Measurements from ENCODE around the gene HOXA10.

HOXA10 gene

GRCh38 chr7:27128776-27129728, 45.1 kb downstream of the HOXA10 start:
- no peak for DNase-seq (ENCODE audit: low read depth)

DNA sequence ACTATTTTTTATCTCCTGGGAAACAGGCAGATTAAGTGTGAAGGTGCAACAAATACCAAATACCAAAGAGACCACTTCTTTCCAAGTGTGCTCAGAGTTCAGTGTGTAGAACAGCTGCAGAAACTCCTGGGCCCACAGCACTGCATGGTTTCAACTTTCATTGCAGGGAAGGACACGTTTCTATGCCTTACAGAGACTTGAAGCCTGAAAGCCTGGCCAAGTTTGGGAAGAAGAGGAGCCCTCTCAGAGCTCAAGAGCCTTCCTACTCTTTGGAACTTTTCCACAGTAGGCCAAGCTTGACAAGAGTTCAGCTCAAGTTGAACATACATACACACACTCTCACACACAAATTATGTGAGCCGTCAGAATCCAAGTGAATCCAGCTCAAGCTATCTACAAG, 46.1 kb downstream of the HOXA10 start:
- DNase-seq (ENCODE audit: low read depth): no peak

DNA sequence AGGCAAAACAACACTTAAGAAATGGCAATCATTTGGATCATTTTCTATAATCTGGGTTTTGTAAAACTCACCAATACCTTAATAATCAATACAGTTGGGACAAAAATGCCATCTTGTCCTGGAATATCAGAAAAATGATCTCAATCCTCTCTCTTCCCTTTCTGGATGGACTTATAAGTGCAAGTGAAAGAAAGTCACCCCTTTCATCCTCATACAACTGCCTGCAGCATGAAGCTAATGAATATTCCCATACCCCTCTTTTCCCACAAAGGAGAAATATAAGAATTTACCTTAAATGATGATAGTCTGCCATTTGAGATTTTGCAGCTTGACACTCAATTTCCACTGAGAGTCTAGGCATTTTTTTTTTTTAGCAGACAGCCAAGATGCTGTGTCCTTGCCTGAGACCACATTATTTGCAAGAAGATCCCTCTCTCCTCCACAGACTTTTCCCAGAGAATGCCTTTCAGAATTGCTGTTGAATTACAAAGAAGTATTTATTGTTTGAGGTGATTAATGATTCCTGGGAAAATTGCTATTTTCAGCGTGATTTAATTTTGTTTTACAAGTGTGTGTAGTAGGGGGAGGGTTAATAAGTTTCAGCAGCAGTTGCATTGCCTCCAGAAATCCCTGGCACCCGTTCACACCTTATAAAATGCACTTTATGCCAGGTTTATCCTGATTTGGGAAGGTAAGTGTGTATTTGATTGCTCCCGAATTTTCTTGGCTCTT, 47.4 kb downstream of the HOXA10 start:
- DNase-seq (ENCODE audit: low read depth): no peak

DNA sequence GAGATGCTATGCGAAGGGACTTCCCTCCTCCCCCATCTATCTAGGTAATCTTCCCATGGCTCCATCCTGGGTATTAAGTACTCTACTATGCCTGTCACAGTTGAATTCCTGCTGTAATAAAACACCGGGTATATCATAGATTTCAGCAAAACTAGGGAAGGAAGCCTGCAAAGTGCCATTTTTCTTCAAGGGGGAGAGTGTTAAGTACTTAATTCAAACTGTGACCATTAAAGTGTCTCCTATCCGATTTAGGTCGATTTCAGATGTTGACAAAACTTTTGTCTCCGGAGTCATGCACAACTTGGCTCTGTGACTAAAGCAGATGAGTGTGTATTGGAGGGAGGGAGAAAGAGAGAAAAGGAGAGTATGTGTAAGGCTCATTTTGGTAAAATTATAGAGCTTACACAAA, 48.1 kb downstream of the HOXA10 start:
- no peak for DNase-seq (ENCODE audit: low read depth)

DNA sequence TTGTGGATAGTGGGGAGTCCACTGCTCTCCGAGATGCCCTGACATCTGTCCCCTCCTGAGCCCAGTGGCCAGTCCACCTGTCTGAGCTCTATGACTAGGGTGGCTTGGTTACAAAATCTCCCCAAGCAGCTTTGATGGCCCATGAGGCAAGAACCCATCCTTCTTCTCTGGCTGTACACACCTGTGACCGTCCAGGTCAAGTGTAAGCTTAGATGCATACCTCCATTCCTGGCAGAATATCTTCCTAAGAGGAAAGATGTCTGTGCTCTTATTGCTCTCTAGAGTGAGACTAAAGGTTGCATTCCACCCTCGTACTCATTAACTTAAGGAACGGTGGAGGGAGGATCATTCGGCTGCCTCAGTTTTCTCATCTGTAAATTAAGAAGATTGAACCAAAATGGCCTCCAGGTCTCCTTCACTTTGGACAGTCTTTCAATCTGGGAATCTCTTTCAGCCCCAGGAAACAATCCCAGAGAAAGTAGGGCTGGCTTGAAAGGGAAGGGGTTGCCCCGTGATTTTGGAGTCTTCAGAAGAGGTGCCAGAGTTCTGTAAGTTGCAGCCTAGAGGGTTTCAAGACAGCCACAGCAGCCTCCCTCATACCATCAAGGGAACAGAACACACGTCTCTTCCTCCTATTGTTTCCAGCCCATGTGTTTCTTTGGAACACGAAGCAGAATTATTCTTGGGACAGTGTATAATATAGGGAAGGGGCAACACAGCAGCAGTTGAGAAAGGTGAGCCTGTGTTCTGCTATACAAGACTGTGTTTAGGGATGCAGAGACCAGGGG, 49.0 kb downstream of the HOXA10 start:
- no peak for DNase-seq (ENCODE audit: low read depth)

- no peak for DNase-seq (ENCODE audit: low read depth)
These were observed 49.8 kb downstream of the HOXA10 start for GRCh38 chr7:27124096-27124901.

DNA sequence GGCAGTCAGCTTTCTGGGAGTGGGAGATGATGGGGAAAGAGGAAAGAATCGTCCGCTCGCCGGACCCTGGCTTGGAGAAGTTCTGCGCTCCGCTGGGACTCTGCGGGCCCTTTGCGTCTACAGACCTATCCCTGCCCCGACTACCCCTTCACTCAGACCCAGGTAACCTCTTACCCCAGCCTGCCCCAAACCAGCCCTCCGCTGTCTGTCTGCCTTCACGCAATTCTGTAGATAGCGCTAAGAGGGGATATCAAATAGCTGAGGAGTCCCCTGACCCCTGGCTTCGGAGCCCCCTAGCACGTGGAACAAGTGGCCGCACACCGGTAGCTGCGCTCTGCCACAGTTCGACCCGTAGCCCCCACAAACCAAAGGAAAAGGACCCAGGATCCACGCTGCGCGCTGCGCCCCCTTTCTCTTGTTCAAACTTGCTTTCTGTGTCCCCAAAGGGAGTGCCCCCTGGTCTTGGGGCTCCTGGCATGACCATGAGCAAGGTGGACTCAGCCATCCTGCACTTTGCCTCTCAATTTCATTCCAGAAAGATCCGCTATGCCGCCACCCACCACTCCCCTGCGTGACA, 50.6 kb downstream of the HOXA10 start:
- DNase-seq (ENCODE audit: low read depth): no peak

GRCh38 chr7:27123007-27123476, 51.1 kb downstream of the HOXA10 start:
- DNase-seq (ENCODE audit: low read depth): no peak

DNA sequence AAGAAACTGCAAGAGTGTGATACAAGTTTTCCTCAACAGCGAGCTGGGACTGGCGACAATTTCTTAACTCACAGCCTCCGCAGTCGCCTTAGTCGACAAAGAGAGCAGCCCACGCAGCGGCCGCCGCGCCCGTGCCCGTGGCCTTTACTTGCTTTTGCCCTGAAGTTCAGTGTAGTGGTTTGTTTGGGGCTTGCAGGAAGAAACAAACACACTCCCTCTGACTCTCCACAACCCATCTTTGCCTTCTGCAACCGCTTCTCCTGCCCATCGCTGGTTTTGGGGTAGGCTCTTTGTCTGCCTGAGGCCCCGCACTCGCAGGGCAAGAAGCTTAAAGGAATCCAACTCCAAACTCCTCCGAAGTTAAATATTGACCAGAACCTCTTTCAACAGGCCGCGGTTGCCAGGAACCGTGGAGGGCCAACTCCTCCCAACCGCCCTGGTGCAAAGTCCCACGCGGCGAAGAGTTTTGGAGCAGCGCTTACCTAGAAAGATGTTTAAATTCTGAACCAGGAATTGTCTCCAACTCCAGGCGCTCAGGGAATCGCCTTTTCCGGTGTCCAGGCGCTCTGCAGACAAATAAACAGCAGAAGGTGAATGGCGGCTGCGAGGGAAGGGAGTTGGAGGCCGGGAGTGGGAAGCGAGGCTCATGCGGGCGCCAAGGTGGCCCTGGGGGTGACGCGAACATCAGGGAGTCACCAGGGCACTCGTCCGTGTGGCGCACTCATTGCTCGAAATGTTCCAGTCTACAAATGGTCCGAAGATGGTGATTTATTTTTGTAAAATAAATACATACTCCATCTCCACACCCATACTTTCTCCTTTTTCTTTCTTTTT, 51.8 kb downstream of the HOXA10 start:
- DNase-seq (ENCODE audit: low read depth): no peak

- no peak for DNase-seq (ENCODE audit: low read depth)
These were observed 52.4 kb downstream of the HOXA10 start for GRCh38 chr7:27121684-27122076.
